Measurements from ENCODE around the gene PDXK. TPM values are rescaled to one million over a fixed set of nuclear protein-coding genes. Genes with fewer than 3 reads are reported as not detected.

The PDXK gene
- total and polyA plus RNA-seq, 10 of the 15 experiments (the other 5 are each of a cell fraction or from before 2014, with no cell fraction given) = 3.7 to 141 (median 60.0) TPM

GRCh38 chr21:43728467-43729390, 9.8 kb downstream of the PDXK start (continued):
- TF ChIP-seq DPF2 (IDR thresholded peaks at IDR 0.05) (peak; percentile 80), RB1 (IDR thresholded peaks at IDR 0.05; ENCODE audit: borderline replicate concordance) (peak; percentile 84; the same call in 1 of the 2 replicates), EGR1 (IDR thresholded peaks at IDR 0.05; ENCODE audit: borderline replicate concordance in 1 of 2, low read depth in 2 of 2, low read length in 2 of 2) (peak; percentile 16 to 89), CBX3 (IDR thresholded peaks at IDR 0.05; ENCODE audit: borderline replicate concordance, low read depth) (no peak), KLF5 (IDR thresholded peaks at IDR 0.05; ENCODE audit: partially characterized antibody) (peak; percentile 35), NBN (IDR thresholded peaks at IDR 0.05) (peak; percentile 95), CHD4 (IDR thresholded peaks at IDR 0.05) (no peak), POLR2AphosphoS5 (IDR thresholded peaks at IDR 0.05; ENCODE audit: low read length) (peak; percentile 51; the same call in 1 of the 2 replicates), PKNOX1 (IDR thresholded peaks at IDR 0.05) (peak; percentile 68), SKIL (IDR thresholded peaks at IDR 0.05; ENCODE audit: low read depth, poor library complexity, severe bottlenecking) (peak; percentile 83), ESRRA (IDR thresholded peaks at IDR 0.05; ENCODE audit: low read length) (0 out of 2 replicates have a peak, but pooled peaks have one; percentile 59), MLLT1 (IDR thresholded peaks at IDR 0.05) (peak; percentile 50), HSF1 (IDR thresholded peaks at IDR 0.05; ENCODE audit: low read depth, low read length) (peak; percentile 96), EED (IDR thresholded peaks at IDR 0.05; ENCODE audit: low read depth) (peak; percentile 86), EZH2 (IDR thresholded peaks at IDR 0.05; ENCODE audit: borderline replicate concordance, control insufficient read depth, low read depth, low read length) (no peak), TBL1XR1 (IDR thresholded peaks at IDR 0.05; ENCODE audit: low read depth, low read length) (peak; percentile 62; the same call in 1 of the 2 replicates), TARDBP (IDR thresholded peaks at IDR 0.05; ENCODE audit: borderline replicate concordance) (0 out of 2 replicates have a peak, but pooled peaks have one; percentile 60), PAX5 (IDR thresholded peaks at IDR 0.05; ENCODE audit: borderline replicate concordance, low read depth, low read length) (peak; percentile 86; the same call in 1 of the 2 replicates), NRF1 (conservative IDR thresholded peaks at IDR 0.05; ENCODE audit: low read depth, low read length) (peak; percentile 9; the same call in 1 of the 2 replicates), ZNF24 (IDR thresholded peaks at IDR 0.05) (peak; percentile 77; the same call in 1 of the 2 replicates)
- TF ChIP-seq, protein P1, sequence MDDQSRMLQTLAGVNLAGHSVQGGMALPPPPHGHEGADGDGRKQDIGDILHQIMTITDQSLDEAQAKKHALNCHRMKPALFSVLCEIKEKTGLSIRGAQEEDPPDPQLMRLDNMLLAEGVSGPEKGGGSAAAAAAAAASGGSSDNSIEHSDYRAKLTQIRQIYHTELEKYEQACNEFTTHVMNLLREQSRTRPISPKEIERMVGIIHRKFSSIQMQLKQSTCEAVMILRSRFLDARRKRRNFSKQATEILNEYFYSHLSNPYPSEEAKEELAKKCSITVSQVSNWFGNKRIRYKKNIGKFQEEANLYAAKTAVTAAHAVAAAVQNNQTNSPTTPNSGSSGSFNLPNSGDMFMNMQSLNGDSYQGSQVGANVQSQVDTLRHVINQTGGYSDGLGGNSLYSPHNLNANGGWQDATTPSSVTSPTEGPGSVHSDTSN (IDR thresholded peaks at IDR 0.05; ENCODE audit: insufficient replicate concordance, low read depth, low read length) = no peak
- TF ChIP-seq, protein P2, sequence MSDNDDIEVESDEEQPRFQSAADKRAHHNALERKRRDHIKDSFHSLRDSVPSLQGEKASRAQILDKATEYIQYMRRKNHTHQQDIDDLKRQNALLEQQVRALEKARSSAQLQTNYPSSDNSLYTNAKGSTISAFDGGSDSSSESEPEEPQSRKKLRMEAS (IDR thresholded peaks at IDR 0.05; ENCODE audit: low read depth, low read length) = peak; percentile 96

Measured in GM12878 (cell line).